Transverse colon (tissue), 4 donors: ENCODE data around the gene FILIP1L.

Experiments
- CTCF ChIP-seq, 5 experiments: fragments of 200-600 bp in 3 of 5; fragments of 450-650 bp in 2 of 5; sonication (generic) in 3 of 5; IDR thresholded peaks; 1 replicate in 2 of 5; 2 replicates in 3 of 5; pipeline ENCODE4 v1.5.1; 2016 to 2017; ENCODE audit warnings: antibody characterized with exemption in 5 of 5, inconsistent platforms in 3 of 5, mild to moderate bottlenecking in 2 of 5, moderate library complexity in 1 of 5
- POLR2A ChIP-seq: fragments of 450-650 bp; IDR thresholded peaks from one replicate; pipeline ENCODE4 v1.6.1; 2016; ENCODE audit warnings: antibody characterized with exemption, mild to moderate bottlenecking, moderate library complexity
- POLR2AphosphoS5 ChIP-seq, 3 donors: sonication (generic); formaldehyde crosslinking; IDR thresholded peaks; one replicate each; pipeline ENCODE4 v1.6.1; 2016; ENCODE audit warnings: antibody characterized with exemption in 3 of 3

- TF ChIP-seq CTCF (IDR thresholded peaks at IDR 0.05) (no peak), POLR2A (no peak), POLR2AphosphoS5 (IDR thresholded peaks at IDR 0.05) (no peak)
Measured at GRCh38 chr3:99960123-99960878, 154.0 kb downstream of the FILIP1L start.
